Gastrocnemius medialis (tissue), 4 donors: ENCODE data around the gene VPS8.

Source experiments
- CTCF ChIP-seq, 5 experiments: fragments of 450-650 bp in 3 of 5; fragments of 200-600 bp in 2 of 5; sonication (generic) in 2 of 5; IDR thresholded peaks in 4 of 5; conservative IDR thresholded peaks in 1 of 5; 1 replicate in 4 of 5; 2 replicates in 1 of 5; pipeline ENCODE4 v1.5.1; 2016 to 2019; ENCODE audit warnings: antibody characterized with exemption in 5 of 5, mild to moderate bottlenecking in 3 of 5, moderate library complexity in 3 of 5
- POLR2A ChIP-seq, 2 donors: fragments of 450-650 bp; IDR thresholded peaks; one replicate each; pipeline ENCODE4 v1.6.1; 2017; ENCODE audit warnings: antibody characterized with exemption in 2 of 2, mild to moderate bottlenecking in 2 of 2, moderate library complexity in 2 of 2

- TF ChIP-seq CTCF (IDR thresholded peaks at IDR 0.05 in 4 of 5, conservative IDR thresholded peaks at IDR 0.05 in 1 of 5) (no peak), POLR2A (IDR thresholded peaks at IDR 0.05) (no peak)
These were observed 27.1 kb upstream of the VPS8 start for GRCh38 chr3:184784731-184785500.
